Cerebellar nuclear complex (tissue), 1 donor: Measurements from ENCODE around the gene MYT1.
"Not testable (repeated sequence)": the region's sequence is repeated elsewhere in the genome, so short reads cannot be mapped to it uniquely, and the experiment has no call there.

Experiments
- DNase-seq, 2 experiments: peaks; one replicate each; lab custom pipeline; 2025; lab: John Stamatoyannopoulos, UW

Gene MYT1

GRCh38 chr20:64234291-64234791 is 70.1 kb downstream of the MYT1 start:
- DNase-seq: no peak

DNA sequence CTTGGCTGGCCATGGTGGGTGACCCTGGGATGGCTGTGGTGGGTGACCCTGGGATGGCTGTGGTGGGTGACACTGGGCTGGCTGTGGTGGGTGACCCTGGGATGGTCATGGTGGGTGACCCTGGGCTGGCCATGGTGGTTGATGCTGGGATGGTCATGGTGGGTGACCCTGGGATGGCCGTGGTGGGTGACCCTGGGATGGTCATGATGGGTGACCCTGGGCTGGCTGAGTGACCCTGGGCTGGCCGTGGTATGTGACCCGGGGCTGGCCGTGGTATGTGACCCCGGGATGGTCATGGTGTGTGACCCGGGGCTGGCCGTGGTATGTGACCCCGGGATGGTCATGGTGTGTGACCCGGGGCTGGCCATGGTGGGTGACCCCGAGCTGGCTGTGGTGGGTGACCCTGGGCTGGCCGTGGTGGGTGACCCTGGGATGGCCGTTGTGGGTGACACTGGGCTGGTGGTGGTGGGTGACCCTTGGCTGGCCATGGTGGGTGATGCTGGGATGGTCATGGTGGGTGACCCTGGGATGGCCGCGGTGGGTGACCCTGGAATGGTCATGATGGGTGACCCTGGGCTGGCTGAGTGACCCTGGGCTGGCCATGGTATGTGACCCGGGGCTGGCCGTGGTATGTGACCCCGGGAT is 70.8 kb downstream of the MYT1 start:
- DNase-seq: not testable (repeated sequence)

DNA sequence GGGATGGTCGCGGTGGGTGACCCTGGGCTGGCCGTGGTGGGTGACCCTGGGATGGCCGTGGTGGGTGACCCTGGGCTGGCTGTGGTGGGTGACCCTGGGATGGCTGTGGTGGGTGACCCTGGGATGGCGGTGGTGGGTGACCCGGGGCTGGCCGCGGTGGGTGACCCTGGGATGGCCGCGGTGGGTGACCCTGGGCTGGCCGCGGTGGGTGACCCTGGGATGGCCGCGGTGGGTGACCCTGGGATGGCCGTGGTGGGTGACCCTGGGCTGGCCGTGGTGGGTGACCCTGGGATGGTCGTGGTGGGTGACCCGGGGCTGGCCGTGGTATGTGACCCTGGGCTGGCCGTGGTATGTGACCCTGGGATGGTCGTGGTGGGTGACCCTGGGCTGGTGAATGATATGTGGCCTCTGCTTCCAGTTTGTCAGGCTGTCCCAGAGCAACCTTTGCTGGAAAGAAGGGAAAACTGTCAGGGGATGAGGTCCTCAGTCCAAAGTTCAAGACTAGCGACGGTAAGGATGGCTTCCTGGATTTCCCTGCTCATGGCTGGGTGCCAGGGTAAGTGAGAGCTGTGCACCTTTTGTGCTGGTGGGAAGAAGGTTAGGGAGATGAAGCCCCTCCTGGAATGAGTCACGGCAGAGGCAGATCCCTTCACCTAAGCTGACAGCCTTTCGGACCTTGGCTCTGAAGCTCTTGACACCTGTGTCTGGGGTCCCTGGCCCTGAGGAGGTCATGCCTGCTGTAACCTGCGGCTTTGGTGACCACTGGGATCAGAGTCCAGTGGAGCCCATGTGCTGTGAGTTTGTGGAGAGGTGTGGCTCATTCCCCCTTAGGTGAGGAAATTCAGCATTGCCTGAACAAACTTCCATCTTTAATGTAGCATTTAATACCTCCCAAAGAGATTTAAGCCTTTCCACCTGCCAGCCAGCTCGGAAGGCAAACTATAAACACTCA is 72.2 kb downstream of the MYT1 start:
- no peak for DNase-seq

DNA sequence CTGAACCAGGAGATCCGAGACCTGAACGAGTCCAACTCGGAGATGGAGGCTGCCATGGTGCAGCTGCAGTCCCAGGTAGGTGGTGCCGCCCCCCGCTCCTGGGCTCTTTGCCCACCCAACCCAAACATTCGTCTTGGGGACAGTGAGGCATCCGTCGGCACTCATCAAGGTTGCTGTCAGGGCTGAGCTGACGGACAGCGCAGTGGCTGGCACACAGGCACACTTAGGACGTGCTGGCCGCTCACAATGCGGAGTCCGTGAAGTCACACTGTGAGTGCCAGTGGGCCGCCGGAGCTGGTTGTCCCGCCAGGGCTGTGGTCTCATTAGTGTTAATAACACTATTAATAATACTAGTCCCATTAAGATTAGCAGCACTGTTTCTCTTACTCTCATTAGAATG is 73.1 kb downstream of the MYT1 start:
- no peak for DNase-seq

GRCh38 chr20:64238115-64238825 is 74.0 kb downstream of the MYT1 start:
- no peak for DNase-seq

DNA sequence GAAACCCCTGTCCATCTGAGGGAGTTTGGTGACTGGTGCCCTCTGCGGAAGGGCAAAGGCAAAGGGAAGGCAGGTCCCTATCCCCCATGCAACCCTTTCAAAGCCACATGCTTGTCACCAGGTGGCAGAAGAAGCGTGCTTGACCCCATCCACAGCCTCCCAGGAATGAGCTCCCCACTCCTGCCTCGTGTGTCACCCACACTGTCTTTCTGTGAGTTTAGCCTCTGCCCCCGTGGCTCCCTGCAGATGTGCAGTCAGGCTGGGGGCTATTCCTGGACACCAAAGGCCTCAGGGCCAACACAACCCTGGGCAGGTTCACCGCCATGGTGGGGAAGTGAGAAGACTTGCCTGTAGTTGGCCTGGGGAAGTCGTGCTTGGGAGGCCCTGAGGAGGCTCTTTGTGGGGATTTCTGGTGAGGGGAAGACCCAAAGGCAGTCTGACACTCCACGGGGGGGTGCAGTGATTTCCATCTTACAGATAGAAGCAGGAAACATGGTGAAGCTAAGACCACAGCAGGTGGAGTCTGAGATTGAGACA is 74.7 kb downstream of the MYT1 start:
- DNase-seq: no peak

GRCh38 chr20:64239449-64240242 is 75.4 kb downstream of the MYT1 start:
- no peak for DNase-seq

DNA sequence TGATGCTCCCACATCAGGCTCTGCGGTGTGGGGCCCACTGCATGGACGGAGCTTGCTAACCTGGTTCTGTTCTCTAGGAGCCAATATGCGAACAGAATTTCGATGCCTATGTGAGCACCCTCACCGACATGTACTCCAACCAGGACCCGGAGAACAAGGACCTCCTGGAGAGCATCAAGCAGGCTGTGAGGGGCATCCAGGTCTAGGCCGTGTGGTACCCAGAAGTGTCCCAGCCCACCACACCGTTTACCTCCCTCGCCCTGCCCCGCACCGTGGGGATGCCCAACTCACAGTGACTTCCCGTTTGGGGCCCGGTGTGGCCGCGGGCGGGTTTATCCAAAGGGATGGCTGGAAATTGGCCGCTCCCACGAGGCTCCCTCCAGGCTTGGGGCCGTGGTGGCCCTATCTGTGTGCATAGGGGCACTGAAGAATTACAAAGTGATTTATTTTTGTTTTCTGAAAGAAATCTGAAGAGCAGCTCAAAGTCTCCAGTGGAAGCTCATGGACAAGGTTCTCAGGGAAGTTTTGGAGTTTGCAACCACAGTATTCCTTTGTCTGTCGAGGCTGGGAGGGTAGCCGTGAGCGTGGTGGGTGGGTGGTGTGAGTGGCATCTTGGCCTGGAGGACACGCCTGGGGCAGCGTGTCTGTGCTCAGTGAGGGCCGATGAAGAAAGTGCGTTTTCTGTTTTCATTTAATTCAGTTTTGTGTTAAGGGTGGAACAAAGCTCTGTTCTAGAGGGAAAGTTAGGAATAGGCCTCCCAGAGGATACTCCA is 76.2 kb downstream of the MYT1 start:
- DNase-seq: no peak

DNA sequence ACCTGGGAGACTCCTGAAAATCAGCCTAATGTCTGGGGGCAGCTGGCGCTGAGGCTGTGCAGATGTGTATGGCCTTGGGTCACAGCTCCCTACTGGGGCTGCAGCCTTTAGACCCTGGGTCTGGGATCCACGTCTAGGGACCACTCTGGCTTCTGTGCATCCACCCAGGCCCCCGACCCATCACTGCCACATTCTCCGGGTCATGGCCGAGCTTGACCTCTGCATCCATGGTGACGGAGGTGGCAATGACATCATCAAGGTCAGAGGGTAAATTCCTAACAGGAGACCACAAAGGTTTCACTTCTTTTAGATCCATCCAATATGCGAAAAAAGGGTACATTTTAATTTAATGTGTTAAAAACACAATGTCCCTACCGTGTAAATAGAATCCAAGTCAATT is 76.8 kb downstream of the MYT1 start:
- DNase-seq: no peak

GRCh38 chr20:64242003-64242796 is 77.9 kb downstream of the MYT1 start:
- no peak for DNase-seq

DNA sequence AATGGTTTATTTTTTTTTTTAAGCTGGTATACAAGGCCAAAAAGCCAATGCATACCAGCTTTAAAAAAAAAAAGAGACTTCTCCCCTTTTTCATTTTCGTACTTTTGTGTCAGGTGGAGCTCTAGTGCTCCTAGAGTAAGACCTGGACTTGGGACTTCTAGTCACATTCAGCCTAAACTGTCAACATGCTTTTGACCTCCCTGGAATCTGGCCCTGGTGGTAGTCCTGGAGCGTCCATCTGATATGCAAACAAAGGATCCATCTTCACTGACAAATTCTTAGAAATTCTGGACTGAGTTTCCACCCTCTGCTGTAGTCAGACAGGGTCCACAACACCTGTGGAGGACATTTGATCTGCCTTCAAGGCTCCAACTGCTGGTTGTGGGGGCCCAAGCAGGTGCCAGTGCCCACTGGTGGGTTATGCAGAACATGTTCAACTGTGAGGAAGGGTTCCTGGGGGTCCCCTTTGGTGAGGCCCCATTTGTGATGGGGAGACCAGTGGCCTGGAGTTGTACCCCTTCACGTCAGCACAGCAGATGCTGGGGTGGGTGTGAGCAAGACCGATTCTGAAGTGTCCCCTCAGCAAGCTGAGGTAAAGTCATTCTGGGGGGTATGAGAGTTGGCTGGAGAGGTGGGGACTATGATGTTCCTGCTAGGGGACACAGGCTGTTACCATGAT is 78.7 kb downstream of the MYT1 start:
- no peak for DNase-seq

DNA sequence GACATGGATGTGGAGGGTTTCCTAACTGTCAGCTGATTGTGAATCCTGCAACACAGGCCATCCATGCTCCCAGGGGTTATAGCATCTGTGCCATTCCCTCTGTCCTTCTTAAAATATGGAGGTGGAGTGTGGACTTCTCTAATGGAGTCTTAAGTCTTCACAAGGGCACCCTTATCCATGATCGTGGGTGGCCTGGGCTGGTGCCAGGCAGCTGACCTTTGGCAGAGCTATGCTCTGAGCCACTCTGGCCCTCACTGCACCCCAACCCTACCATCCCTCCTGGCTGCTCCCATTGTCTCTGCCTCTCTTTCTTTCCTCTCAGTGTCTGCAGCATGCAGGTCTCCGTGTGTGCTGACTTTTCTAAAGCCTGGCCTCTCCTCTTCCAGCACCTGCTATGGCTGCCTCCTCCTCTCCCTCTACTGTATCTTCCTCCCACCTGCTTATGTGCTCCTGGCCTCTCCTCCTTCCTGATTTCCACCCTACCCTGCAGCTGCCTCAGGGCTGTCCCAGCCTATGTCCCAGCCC is 80.1 kb downstream of the MYT1 start:
- DNase-seq: no peak

DNA sequence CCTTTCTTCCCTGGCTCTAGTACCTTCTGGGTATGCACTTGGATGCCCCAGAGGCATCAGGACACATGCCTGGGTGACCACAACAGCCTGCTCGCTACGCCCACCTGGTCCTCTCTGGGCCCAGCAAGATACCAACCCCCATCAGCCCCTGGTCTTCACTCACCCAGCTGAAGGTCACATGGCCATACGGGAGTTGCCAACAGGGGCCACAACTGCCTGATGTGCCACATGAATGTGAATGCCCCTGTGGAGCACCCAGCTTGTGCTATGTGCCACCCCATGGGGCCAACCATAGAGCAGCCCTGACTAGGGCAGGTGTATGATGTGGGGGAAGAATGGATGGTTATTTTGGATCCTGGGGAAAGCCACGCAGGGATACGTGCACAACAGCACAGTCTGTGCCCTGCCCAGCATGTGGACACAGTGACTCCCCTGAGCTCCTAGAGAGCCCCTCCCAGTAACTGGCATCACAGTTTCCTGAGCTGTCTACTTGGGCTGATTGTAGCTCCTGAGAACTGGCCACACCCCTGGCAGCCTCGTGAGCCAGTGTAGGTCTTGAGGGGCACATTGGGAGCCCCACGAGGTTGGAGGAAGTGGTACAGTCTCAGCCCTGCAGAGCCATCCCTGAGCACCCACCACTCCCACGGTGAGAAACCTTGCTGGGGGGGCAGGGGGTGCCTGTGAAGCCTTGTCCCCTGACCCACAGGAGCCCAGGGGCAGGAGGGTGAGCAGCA is 80.8 kb downstream of the MYT1 start:
- DNase-seq: no peak

DNA sequence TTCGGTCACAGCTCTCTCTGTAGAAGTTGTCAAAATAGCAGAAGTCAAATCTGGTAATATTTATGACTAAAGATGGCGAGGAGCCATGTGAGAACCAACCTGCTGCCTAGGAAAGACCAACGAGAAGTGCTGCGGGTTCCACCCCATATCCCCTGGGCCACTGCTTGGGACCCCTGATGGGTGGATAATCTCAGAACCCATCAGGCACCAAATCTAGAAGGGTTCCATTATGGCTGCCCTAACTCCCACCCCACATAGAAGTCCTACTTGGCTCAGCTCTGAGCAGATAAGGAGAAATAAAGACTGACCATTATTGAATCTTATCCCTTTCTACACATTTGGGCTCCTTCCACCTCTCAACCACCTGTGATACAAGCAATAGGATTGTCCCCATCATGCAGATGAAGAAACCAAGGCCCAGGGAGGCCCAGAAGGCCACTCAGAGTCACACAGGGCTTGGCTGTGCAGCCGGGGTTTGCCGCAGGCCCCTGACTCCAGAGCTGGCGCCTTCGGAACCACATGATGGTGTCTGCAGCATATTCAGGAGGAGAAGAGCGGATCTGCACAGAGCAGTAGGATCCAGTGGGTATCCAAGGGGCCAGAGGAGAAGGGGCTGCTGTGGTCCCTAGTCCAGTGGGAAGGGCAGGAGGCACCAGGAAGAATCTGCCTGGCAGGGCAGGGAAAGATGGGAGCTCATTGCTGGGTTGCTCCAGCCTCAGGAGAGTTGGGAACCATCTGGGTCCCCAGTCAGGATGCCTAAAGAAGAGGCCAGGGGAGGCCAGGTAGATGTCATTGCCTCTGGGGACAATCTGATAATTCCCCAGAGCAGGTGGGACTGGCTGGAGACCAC is 81.7 kb downstream of the MYT1 start:
- DNase-seq: no peak

DNA sequence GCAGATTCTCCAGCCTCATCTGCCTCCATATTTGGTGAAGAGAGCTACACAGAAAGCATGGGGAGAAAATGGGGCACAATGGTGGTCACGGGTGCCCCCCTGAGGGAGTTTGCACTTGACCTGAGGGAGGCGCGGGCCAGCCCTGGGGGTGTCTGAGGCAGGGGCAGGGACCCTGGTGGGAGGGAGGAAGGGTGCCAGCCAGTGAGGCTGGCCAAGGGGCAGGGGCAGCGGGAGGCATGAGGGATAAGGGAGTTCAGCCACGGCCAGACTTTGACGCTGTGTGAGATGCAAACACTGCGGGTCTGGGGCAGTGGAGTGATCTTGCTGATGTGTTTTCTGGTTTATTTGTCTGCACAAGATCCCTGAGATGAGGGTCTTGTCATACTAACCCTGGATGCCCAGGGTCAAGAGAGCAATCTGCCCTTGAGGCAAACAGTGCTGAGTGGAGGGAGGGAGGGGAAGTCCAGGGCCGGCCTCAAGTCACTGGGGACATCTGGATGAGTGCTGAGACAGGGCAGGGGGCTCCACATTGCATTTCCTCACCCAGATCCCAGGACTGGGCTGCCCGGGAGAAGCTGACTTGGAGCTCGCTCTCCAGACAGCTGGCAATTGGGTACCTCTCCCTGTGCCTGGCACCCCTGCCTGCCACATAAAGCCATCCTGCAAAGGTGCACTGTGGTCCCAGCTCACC is 82.5 kb downstream of the MYT1 start:
- DNase-seq: no peak

- no peak for DNase-seq
Measured at GRCh38 chr20:64247307-64247618, 83.0 kb downstream of the MYT1 start.
